Heart left ventricle (tissue), 16 donors: ENCODE measurements around the gene GOLGA8M. TPM values are rescaled to one million over a fixed set of nuclear protein-coding genes. Genes with fewer than 3 reads are reported as not detected.
"Not testable (repeated sequence)": the region's sequence is repeated elsewhere in the genome, so short reads cannot be mapped to it uniquely, and the experiment has no call there.

Experiments
- ATAC-seq, 4 donors: fragments of 200-7000 bp; cut with Tn5 transposase; one replicate each; pipeline ENCODE4 v1.9.1; 2020 to 2022; ENCODE audit warnings: moderate library complexity in 4 of 4, mild to moderate bottlenecking in 3 of 4, moderate number of reproducible peaks in 1 of 4
- DNase-seq, 5 donors: peaks; one replicate each; pipeline ENCODE4 v3.0.0-alpha.2; 2020
- H3K27ac ChIP-seq, 12 donors: fragments of 200-600 bp; sonication (generic) in 4 of 12; one replicate each; pipeline versions ENCODE4 v1.5.0 to v1.8.0; 2016 to 2022; ENCODE audit warnings: mild to moderate bottlenecking in 2 of 12
- H3K27me3 ChIP-seq, 9 donors: fragments of 200-600 bp; sonication (generic) in 2 of 9; one replicate each; pipeline versions ENCODE4 v1.5.1 to v1.8.0; 2016 to 2022; ENCODE audit warnings: mild to moderate bottlenecking in 3 of 9
- H3K36me3 ChIP-seq, 9 donors: fragments of 200-600 bp; sonication (generic) in 2 of 9; one replicate each; pipeline versions ENCODE4 v1.5.0 to v1.8.0; 2018 to 2022; ENCODE audit warnings: mild to moderate bottlenecking in 2 of 9
- H3K4me1 ChIP-seq, 12 donors: fragments of 200-600 bp; sonication (generic) in 4 of 12; one replicate each; pipeline versions ENCODE4 v1.5.0 to v1.8.0; 2016 to 2022; ENCODE audit warnings: mild to moderate bottlenecking in 3 of 12
- H3K4me3 ChIP-seq, 12 donors: fragments of 200-600 bp; sonication (generic) in 4 of 12; one replicate each; pipeline versions ENCODE4 v1.5.0 to v1.8.0; 2017 to 2022; ENCODE audit warnings: mild to moderate bottlenecking in 9 of 12, moderate library complexity in 4 of 12
- H3K9me3 ChIP-seq, 12 donors: fragments of 200-600 bp; sonication (generic) in 4 of 12; one replicate each; pipeline versions ENCODE4 v1.5.0 to v1.8.0; 2016 to 2022; ENCODE audit warnings: mild to moderate bottlenecking in 1 of 12
- POLR2A ChIP-seq, 2 donors: fragments of 450-650 bp; IDR thresholded peaks; one replicate each; pipeline ENCODE4 v1.6.1; 2017; ENCODE audit warnings: antibody characterized with exemption in 2 of 2, mild to moderate bottlenecking in 2 of 2, moderate library complexity in 2 of 2
- WGBS, 4 donors: extraction: QIAGEN DNeasy Blood & Tissue Kit in 2 of 4; methylation state at CpG; one replicate each; pipeline versions ENCODE4 v1.1.5 to v1.1.7; 2013 to 2018; 5-methylcytosine and 5-hydroxymethylcytosine counted together
- intact Hi-C, 10 donors: fragments of 100-400 bp; cut with DNase I; formaldehyde crosslinking; loops; one replicate each; pipeline versions ENCODE4 v1.11.1 to v1.14.2; 2022
- polyA plus RNA-seq, 2 donors: library from polyadenylated mRNA; stranded (reverse); fragments of 200-250 nt; gene quantifications; one replicate each; pipeline ENCODE4 v1.2.3, GENCODE V29; 2013
- total RNA-seq, 9 donors: library from RNA; depleted of rRNA in 2 of 9; stranded (reverse); fragments of >200 nt in 2 of 9; fragmentation: NEBNext Ultra II Directional in 3 of 9; extraction: Animal tissue kit (Norgen Biotek cat#: 25700) in 3 of 9; gene quantifications; one replicate each; pipeline versions ENCODE4 v1.1.0 to v1.2.4, GENCODE V29; 2016 to 2023
- TF ChIP-seq, protein P1 (sequence below), 12 donors: fragments of 200-600 bp; sonication (generic) in 4 of 12; IDR thresholded peaks; one replicate each; pipeline versions ENCODE4 v1.5.0 to v1.8.0; 2018 to 2022; ENCODE audit warnings: antibody characterized with exemption in 12 of 12, mild to moderate bottlenecking in 5 of 12
- donor health status: ischemic (EF 13 %, LVEDD 7.1; RV severe dilation, severe dysfunction).
- donor health status: healthy with polysubstance abuse.
- donor health status: DM: no; HTN: yes; CAD: no.
- donor health status: DM: no; HTN: no; CAD: no.
- donor health status: ischemic (EF 25% LVEDD 6.9; RV normal size, moderate dysfunction).
- donor health status: ischemic (EF 25% LVEDD 5.7; RV mildly dilated, moderate dysfunction).
- donor health status: healthy.
- donor health status: DM: yes; HTN: yes; CAD: no.
- donor health status: ischemic (EF 35%, LVEDD 5.7; RV mildly dilated, moderate dysfunction).
- donor health status: nonischemic (EF 11% LVEDD 7.7; RV severe dilation, severe dysfunction).
- donor health status: DM: yes; HTN: yes; CAD: no.
- donor health status: PGD.
- donor health status: ischemic (EF 29% LVEDD 5.4; RV normal size, mild dysfunction).
- donor health status: nonischemic (EF 23%, LVEDD 6.1; RV moderate dilation, normal function).

Gene GOLGA8M
- total and polyA plus RNA-seq, 11 donors = 0.18 to 2.6 (median 1.2) TPM; not detected in 1

DNA sequence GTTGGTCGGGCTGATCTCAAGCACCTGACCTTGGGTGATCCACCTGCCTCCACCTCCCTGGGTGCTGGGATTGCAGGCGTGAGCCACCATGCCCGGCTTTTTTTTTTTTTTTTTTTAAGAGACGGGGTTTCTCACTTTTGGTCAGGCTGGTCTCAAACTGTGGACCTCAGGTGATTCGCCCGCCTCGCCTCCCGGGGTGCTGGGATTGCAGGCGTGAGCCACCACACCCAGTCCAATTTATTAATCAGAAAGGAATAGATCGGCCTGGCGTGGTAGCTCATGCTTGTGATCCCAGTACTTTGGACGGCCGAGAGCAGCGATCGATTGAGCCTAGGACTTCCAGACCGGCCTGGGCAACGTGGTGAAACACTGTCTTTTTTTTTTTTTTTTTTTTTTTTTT lies 13.9 kb upstream of the GOLGA8M start:
- DNase-seq (no peak), ATAC-seq (no peak)
- Histone ChIP-seq H3K9me3 (no peaks in the 10 kb centered on the region), H3K4me1 (no peaks in the 10 kb centered on the region), H3K27me3 (no peaks in the 10 kb centered on the region), H3K36me3 (no peaks in the 10 kb centered on the region), H3K4me3 (no peak overlapping the region), H3K27ac (no peak overlapping the region)
- intact Hi-C loops = no loop called here
- 91 to 98% (median 97%) methylated on average over 17 of the region's 17 CpGs for WGBS, 4 donors
- TF ChIP-seq POLR2A (IDR thresholded peaks at IDR 0.05) = no peak
- TF ChIP-seq, protein P1, sequence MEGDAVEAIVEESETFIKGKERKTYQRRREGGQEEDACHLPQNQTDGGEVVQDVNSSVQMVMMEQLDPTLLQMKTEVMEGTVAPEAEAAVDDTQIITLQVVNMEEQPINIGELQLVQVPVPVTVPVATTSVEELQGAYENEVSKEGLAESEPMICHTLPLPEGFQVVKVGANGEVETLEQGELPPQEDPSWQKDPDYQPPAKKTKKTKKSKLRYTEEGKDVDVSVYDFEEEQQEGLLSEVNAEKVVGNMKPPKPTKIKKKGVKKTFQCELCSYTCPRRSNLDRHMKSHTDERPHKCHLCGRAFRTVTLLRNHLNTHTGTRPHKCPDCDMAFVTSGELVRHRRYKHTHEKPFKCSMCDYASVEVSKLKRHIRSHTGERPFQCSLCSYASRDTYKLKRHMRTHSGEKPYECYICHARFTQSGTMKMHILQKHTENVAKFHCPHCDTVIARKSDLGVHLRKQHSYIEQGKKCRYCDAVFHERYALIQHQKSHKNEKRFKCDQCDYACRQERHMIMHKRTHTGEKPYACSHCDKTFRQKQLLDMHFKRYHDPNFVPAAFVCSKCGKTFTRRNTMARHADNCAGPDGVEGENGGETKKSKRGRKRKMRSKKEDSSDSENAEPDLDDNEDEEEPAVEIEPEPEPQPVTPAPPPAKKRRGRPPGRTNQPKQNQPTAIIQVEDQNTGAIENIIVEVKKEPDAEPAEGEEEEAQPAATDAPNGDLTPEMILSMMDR (IDR thresholded peaks at IDR 0.05) = no peak

- WGBS, 4 donors = 95 to 98% (median 97%) methylated on average over 14 of the region's 14 CpGs
Observed at GRCh38 chr15:28725556-28725955, 13.3 kb upstream of the GOLGA8M start.

DNA sequence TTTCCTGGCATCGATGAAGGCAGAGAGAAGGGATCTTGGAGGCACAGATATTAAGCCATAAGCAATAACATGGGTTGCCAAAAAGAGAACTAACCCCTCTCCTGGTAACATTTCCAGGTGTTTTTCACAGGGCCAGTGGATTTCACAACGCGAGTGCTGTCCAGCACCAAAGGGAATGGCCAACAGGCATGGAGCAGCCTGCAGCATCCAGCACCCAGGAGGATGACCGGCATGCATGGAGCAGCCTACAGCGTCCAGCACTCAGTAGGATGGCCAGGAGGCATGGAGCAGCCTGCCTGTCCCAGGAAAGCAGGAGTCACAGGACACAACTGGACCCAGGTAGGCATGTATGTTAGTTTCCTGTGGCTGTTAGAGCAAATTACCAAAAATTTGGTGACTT lies 11.8 kb upstream of the GOLGA8M start:
- ATAC-seq, H3K27ac ChIP-seq: not testable (repeated sequence)
- 80 to 86% (median 81%) methylated on average over 2 to 4 of the region's 5 CpGs for WGBS, 4 donors

More at GRCh38 chr15:28725556-28725955, 13.3 kb upstream of the GOLGA8M start:
- H3K27ac ChIP-seq = no peak overlapping the region
- H3K36me3 ChIP-seq = no peaks in the 10 kb centered on the region
- H3K4me1 ChIP-seq = no peaks in the 10 kb centered on the region
- no peak for DNase-seq
- ATAC-seq = no peak
- no peaks in the 10 kb centered on the region for H3K9me3 ChIP-seq
- intact Hi-C loops = no loop called here
- H3K4me3 ChIP-seq = no peak overlapping the region
- TF ChIP-seq, protein P1 (IDR thresholded peaks at IDR 0.05) = no peak
- TF ChIP-seq POLR2A (IDR thresholded peaks at IDR 0.05) = no peak
- no peaks in the 10 kb centered on the region for H3K27me3 ChIP-seq

GRCh38 chr15:28719626-28720025 lies 7.4 kb upstream of the GOLGA8M start:
- ATAC-seq, H3K4me3 ChIP-seq, H3K4me1 ChIP-seq, H3K27me3 ChIP-seq, H3K36me3 ChIP-seq, DNase-seq, H3K9me3 ChIP-seq, H3K27ac ChIP-seq, intact Hi-C loops: not testable (repeated sequence)
- 64 to 85% (median 75%) methylated on average over 4 of the region's 4 CpGs for WGBS, 4 donors

More for the DNA sequence above, 11.8 kb upstream of the GOLGA8M start:
- intact Hi-C loops, H3K9me3 ChIP-seq, H3K36me3 ChIP-seq, H3K4me1 ChIP-seq, H3K27me3 ChIP-seq, H3K4me3 ChIP-seq, DNase-seq: not testable (repeated sequence)

GRCh38 chr15:28718576-28718975 lies 6.4 kb upstream of the GOLGA8M start:
- ATAC-seq, H3K9me3 ChIP-seq, H3K27ac ChIP-seq, H3K27me3 ChIP-seq, H3K36me3 ChIP-seq, H3K4me1 ChIP-seq, DNase-seq, intact Hi-C loops, H3K4me3 ChIP-seq: not testable (repeated sequence)
- WGBS, 4 donors = 90 to 97% (median 92%) methylated on average over 10 to 11 of the region's 11 CpGs

GRCh38 chr15:28714176-28714575 lies 2.0 kb upstream of the GOLGA8M start:
- H3K4me1 ChIP-seq, ATAC-seq, H3K4me3 ChIP-seq, intact Hi-C loops, DNase-seq, H3K27me3 ChIP-seq, H3K36me3 ChIP-seq, H3K27ac ChIP-seq, H3K9me3 ChIP-seq: not testable (repeated sequence)
- 82 to 93% (median 92%) methylated on average over 4 of the region's 4 CpGs for WGBS, 4 donors

GRCh38 chr15:28703927-28704326 lies 8.3 kb downstream of the GOLGA8M start:
- ATAC-seq, H3K4me1 ChIP-seq, H3K36me3 ChIP-seq, intact Hi-C loops, H3K9me3 ChIP-seq, DNase-seq, H3K4me3 ChIP-seq, H3K27me3 ChIP-seq, H3K27ac ChIP-seq: not testable (repeated sequence)
- WGBS, 4 donors = 59 to 80% (median 73%) methylated on average over 3 to 7 of the region's 9 CpGs
